Activated CD4-positive, alpha-beta T cell treated with anti-CD3 and anti-CD28 coated beads, Interleukin-10, Interleukin-2, amounts not matched to agents 100 ng/mL and 50 ng/mL, durations not matched to agents 16 hours and 8 hours (primary cell): ENCODE measurements around the gene STEAP3.
A peak's percentile ranks its signal among the peaks of the same experiment; 100 is the strongest.

Source experiments
- DNase-seq: peaks from one replicate; pipeline ENCODE4 v3.0.0-alpha.2; 2020

Gene STEAP3

GRCh38 chr2:119223521-119224390, at the start of gene STEAP3:
Gene STEAP3 (plus strand): TSS chr2:119223834. CDS start chr2:119231013, 7,179 bp downstream.
- peak; percentile 5 for DNase-seq

GRCh38 chr2:119174216-119174992, 49.2 kb upstream of the STEAP3 start:
- DNase-seq = peak; percentile 63

GRCh38 chr2:119174993-119175347, 48.7 kb upstream of the STEAP3 start:
- no peak for DNase-seq

GRCh38 chr2:119175517-119175916, 48.1 kb upstream of the STEAP3 start:
- DNase-seq = no peak

GRCh38 chr2:119177171-119177837, 46.3 kb upstream of the STEAP3 start:
- DNase-seq = no peak

- no peak for DNase-seq
Measured at GRCh38 chr2:119177838-119178190, 45.8 kb upstream of the STEAP3 start.

GRCh38 chr2:119178776-119179175, 44.9 kb upstream of the STEAP3 start:
- no peak for DNase-seq

GRCh38 chr2:119179202-119179601, 44.4 kb upstream of the STEAP3 start:
- DNase-seq = no peak

- no peak for DNase-seq
Measured at GRCh38 chr2:119179991-119180390, 43.6 kb upstream of the STEAP3 start.

- DNase-seq = no peak
Measured at GRCh38 chr2:119180892-119181291, 42.7 kb upstream of the STEAP3 start.

- no peak for DNase-seq
Measured at GRCh38 chr2:119181391-119181790, 42.2 kb upstream of the STEAP3 start.

- no peak for DNase-seq
Measured at GRCh38 chr2:119181791-119182445, 41.7 kb upstream of the STEAP3 start.

GRCh38 chr2:119184512-119184911, 39.1 kb upstream of the STEAP3 start:
- no peak for DNase-seq

- no peak for DNase-seq
Measured at GRCh38 chr2:119190321-119191111, 33.1 kb upstream of the STEAP3 start.

- DNase-seq = no peak
Measured at GRCh38 chr2:119192893-119193292, 30.7 kb upstream of the STEAP3 start.

- DNase-seq = no peak
Measured at GRCh38 chr2:119195001-119195400, 28.6 kb upstream of the STEAP3 start.

- DNase-seq = no peak
Measured at GRCh38 chr2:119195887-119196286, 27.7 kb upstream of the STEAP3 start.

GRCh38 chr2:119196301-119197125, 27.1 kb upstream of the STEAP3 start:
- no peak for DNase-seq

- no peak for DNase-seq
Measured at GRCh38 chr2:119197126-119197405, 26.6 kb upstream of the STEAP3 start.

- no peak for DNase-seq
Measured at GRCh38 chr2:119197529-119198239, 25.9 kb upstream of the STEAP3 start.
